ENCODE data around the gene SLC9A3.

Gene SLC9A3

GRCh38 chr5:539469-540070 lies 15.3 kb upstream of the SLC9A3 start:
- no peak for DNase-seq (ENCODE audit: low read depth in 2 of 2)

- DNase-seq (ENCODE audit: low read depth in 2 of 2), result no peak
Measured at GRCh38 chr5:538801-539468, 14.7 kb upstream of the SLC9A3 start.

- DNase-seq (ENCODE audit: low read depth in 2 of 2), result no peak
Measured at GRCh38 chr5:538271-538771, 14.1 kb upstream of the SLC9A3 start.

- no peak for DNase-seq (ENCODE audit: low read depth in 2 of 2)
Measured at GRCh38 chr5:537621-538071, 13.4 kb upstream of the SLC9A3 start.

GRCh38 chr5:537098-537497 lies 12.8 kb upstream of the SLC9A3 start:
- no peak for DNase-seq (ENCODE audit: low read depth in 2 of 2)

- DNase-seq (ENCODE audit: low read depth in 2 of 2), result no peak
Measured at GRCh38 chr5:535846-536698, 11.8 kb upstream of the SLC9A3 start.

- DNase-seq (ENCODE audit: low read depth in 2 of 2), result no peak
Measured at GRCh38 chr5:534743-535671, 10.8 kb upstream of the SLC9A3 start.

- DNase-seq (ENCODE audit: low read depth in 2 of 2), result no peak
Measured at GRCh38 chr5:533955-534742, 9.9 kb upstream of the SLC9A3 start.

- no peak for DNase-seq (ENCODE audit: low read depth in 2 of 2)
Measured at GRCh38 chr5:533243-533954, 9.2 kb upstream of the SLC9A3 start.

GRCh38 chr5:532521-533242 lies 8.4 kb upstream of the SLC9A3 start:
- DNase-seq (ENCODE audit: low read depth in 2 of 2), result no peak

GRCh38 chr5:531749-532315 lies 7.6 kb upstream of the SLC9A3 start:
- DNase-seq (ENCODE audit: low read depth in 2 of 2), result no peak

- no peak for DNase-seq (ENCODE audit: low read depth in 2 of 2)
Measured at GRCh38 chr5:531101-531748, 7.0 kb upstream of the SLC9A3 start.

GRCh38 chr5:530001-530955 lies 6.0 kb upstream of the SLC9A3 start:
- DNase-seq (ENCODE audit: low read depth in 2 of 2), result no peak

- no peak for DNase-seq (ENCODE audit: low read depth in 2 of 2)
Measured at GRCh38 chr5:528629-529511, 4.6 kb upstream of the SLC9A3 start.

- no peak for DNase-seq (ENCODE audit: low read depth in 2 of 2)
Measured at GRCh38 chr5:527646-528628, 3.7 kb upstream of the SLC9A3 start.
